ENCODE data around the gene SMIM13.

The SMIM13 gene

GRCh38 chr6:11181478-11182136 is 88.0 kb downstream of the SMIM13 start:
- no peaks in the 10 kb centered on the region for H3K9me3 ChIP-seq (ENCODE audit: control insufficient read depth, low read length)
- no peak overlapping the region for H3K27ac ChIP-seq (ENCODE audit: insufficient read depth, low read length, poor library complexity, severe bottlenecking)
- H3K27me3 ChIP-seq (replicated peaks; ENCODE audit: control insufficient read depth, insufficient read depth, low read length, poor library complexity, severe bottlenecking) = no peaks in the 10 kb centered on the region
- no peak for DNase-seq
- H3K4me3 ChIP-seq (ENCODE audit: insufficient read depth, low read depth, low read length, poor library complexity, severe bottlenecking) = no peak overlapping the region
- H3K36me3 ChIP-seq (ENCODE audit: control insufficient read depth, insufficient read depth, low read length) = peaks cover 23% of the 10 kb centered on the region
- no peaks in the 10 kb centered on the region for H3K4me1 ChIP-seq (ENCODE audit: control insufficient read depth, insufficient read depth, low read length, poor library complexity, severe bottlenecking)

DNA sequence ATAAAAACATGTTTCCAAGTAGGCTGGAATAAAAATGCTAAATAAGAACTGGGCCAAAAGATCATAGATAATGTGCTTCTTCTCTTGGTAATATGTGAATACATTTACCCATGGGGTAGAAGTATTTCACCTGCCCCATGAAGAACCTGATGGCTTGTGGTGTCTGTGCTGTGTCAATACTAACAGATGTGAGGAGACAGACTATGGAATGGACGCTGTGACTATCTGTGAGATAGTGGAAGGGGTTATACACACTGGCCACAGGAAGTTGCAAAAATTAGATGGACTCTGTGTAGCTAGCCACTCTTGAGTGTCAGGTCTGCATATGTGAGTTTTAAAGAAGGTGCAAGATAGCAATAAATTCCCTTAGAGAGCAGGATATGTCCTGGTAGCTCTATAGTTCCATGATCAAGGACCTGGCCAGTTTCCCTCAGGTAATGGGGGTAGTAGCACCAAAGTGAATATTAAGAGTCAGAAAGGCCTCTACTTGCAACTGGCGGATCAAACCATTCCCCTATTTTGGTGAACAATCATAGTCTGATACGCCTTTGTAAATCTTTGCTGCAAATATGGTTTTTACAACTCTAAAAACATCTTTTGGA is 90.2 kb downstream of the SMIM13 start:
- DNase-seq = no peak
- Histone ChIP-seq H3K36me3 (ENCODE audit: control insufficient read depth, insufficient read depth, low read length) (peaks cover 38% of the 10 kb centered on the region), H3K27ac (ENCODE audit: insufficient read depth, low read length, poor library complexity, severe bottlenecking) (no peak overlapping the region), H3K4me1 (ENCODE audit: control insufficient read depth, insufficient read depth, low read length, poor library complexity, severe bottlenecking) (no peaks in the 10 kb centered on the region), H3K4me3 (ENCODE audit: insufficient read depth, low read depth, low read length, poor library complexity, severe bottlenecking) (no peak overlapping the region), H3K9me3 (ENCODE audit: control insufficient read depth, low read length) (no peaks in the 10 kb centered on the region), H3K27me3 (replicated peaks; ENCODE audit: control insufficient read depth, insufficient read depth, low read length, poor library complexity, severe bottlenecking) (no peaks in the 10 kb centered on the region)

DNA sequence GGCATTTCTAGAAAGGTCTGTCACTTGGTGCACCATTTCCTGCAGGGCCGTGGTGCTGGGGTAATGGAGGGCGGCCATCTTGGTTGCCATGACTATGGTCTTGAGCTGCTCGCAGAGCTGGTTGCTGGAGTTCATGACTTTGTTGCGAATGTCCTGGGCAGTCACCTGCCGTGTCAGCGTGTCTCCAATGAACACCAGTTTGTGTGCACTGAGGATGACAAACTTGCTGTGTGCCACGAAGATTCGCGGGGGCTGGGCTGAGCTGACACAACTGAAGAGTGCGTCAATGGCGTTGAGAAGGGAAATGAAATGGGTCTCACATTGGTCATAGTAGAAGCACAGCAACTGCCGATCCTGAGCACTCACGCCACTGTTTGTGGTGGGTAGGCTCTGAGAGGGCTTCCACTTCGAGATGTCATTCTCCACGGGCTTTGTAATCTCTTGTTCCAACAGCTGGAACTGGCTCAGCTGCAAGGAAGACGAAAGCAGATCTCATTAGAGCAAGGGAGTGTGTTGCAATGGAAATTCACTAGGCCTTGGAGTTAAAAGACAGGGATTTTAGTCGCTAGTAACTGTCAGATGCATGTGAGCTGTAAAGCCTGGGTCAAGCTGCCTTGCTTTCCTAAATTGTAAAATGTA is 91.7 kb downstream of the SMIM13 start:
- Histone ChIP-seq H3K27ac (ENCODE audit: insufficient read depth, low read length, poor library complexity, severe bottlenecking) (no peak overlapping the region), H3K36me3 (ENCODE audit: control insufficient read depth, insufficient read depth, low read length) (peaks cover 51% of the 10 kb centered on the region), H3K4me3 (ENCODE audit: insufficient read depth, low read depth, low read length, poor library complexity, severe bottlenecking) (no peak overlapping the region), H3K9me3 (ENCODE audit: control insufficient read depth, low read length) (no peaks in the 10 kb centered on the region), H3K4me1 (ENCODE audit: control insufficient read depth, insufficient read depth, low read length, poor library complexity, severe bottlenecking) (no peaks in the 10 kb centered on the region), H3K27me3 (replicated peaks; ENCODE audit: control insufficient read depth, insufficient read depth, low read length, poor library complexity, severe bottlenecking) (no peaks in the 10 kb centered on the region)
- no peak for DNase-seq

- H3K36me3 ChIP-seq (ENCODE audit: control insufficient read depth, insufficient read depth, low read length) = peaks cover 68% of the 10 kb centered on the region
- no peak for DNase-seq
- H3K27me3 ChIP-seq (replicated peaks; ENCODE audit: control insufficient read depth, insufficient read depth, low read length, poor library complexity, severe bottlenecking) = no peaks in the 10 kb centered on the region
- no peaks in the 10 kb centered on the region for H3K9me3 ChIP-seq (ENCODE audit: control insufficient read depth, low read length)
- no peak overlapping the region for H3K4me3 ChIP-seq (ENCODE audit: insufficient read depth, low read depth, low read length, poor library complexity, severe bottlenecking)
- no peak overlapping the region for H3K27ac ChIP-seq (ENCODE audit: insufficient read depth, low read length, poor library complexity, severe bottlenecking)
- no peaks in the 10 kb centered on the region for H3K4me1 ChIP-seq (ENCODE audit: control insufficient read depth, insufficient read depth, low read length, poor library complexity, severe bottlenecking)
These were observed 93.7 kb downstream of the SMIM13 start for GRCh38 chr6:11187301-11187700.

All from effector memory CD4-positive, alpha-beta T cell (primary cell).